Astrocyte of the spinal cord (primary cell): Measurements from ENCODE around the gene UBN2.
"Not testable (repeated sequence)": the region's sequence is repeated elsewhere in the genome, so short reads cannot be mapped to it uniquely, and the experiment has no call there.

ENCODE experiments used
- DNase-seq: peaks from one replicate; pipeline ENCODE4 v3.0.0; 2011; ENCODE audit warnings: low read depth, low spot score
- H3K4me3 ChIP-seq: 2 replicates; pipeline ENCODE4 v1.5.1; 2011; ENCODE audit warnings: low read depth, mild to moderate bottlenecking, low read length, moderate library complexity
- in situ Hi-C: cut with HindIII; loops from 2 replicates; pipeline ENCODE4 v1.10.0; 2017; ENCODE audit warnings: low sequenced_read_pairs
- TF ChIP-seq, protein P1 (sequence below): IDR thresholded peaks from 2 replicates; pipeline ENCODE4 v1.5.1; 2012; ENCODE audit warnings: low read depth, mild to moderate bottlenecking, low read length, inconsistent platforms

The UBN2 gene

DNA sequence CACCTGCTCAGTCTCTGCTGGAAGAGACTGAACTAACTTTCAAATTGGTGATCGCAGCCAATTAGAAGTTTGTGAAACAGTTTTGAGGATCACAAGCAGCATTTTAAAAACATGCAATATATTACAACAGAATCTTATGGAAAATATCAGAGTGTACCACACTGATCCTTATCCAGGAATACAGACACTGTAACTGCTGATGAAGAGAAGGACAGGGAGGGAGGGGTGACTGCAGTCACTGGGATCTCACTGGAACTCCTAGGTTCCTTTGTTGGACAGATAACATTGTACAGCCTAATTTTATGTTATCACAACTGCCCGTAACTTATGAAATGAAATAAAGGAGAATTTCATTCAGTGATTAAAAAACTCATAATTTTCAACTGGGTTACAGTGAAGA lies 6.8 kb upstream of the UBN2 start:
- TF ChIP-seq, protein P1, sequence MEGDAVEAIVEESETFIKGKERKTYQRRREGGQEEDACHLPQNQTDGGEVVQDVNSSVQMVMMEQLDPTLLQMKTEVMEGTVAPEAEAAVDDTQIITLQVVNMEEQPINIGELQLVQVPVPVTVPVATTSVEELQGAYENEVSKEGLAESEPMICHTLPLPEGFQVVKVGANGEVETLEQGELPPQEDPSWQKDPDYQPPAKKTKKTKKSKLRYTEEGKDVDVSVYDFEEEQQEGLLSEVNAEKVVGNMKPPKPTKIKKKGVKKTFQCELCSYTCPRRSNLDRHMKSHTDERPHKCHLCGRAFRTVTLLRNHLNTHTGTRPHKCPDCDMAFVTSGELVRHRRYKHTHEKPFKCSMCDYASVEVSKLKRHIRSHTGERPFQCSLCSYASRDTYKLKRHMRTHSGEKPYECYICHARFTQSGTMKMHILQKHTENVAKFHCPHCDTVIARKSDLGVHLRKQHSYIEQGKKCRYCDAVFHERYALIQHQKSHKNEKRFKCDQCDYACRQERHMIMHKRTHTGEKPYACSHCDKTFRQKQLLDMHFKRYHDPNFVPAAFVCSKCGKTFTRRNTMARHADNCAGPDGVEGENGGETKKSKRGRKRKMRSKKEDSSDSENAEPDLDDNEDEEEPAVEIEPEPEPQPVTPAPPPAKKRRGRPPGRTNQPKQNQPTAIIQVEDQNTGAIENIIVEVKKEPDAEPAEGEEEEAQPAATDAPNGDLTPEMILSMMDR = no peak
- H3K4me3 ChIP-seq = no peak overlapping the region
- DNase-seq = no peak
- in situ Hi-C loops = no loop called here

DNA sequence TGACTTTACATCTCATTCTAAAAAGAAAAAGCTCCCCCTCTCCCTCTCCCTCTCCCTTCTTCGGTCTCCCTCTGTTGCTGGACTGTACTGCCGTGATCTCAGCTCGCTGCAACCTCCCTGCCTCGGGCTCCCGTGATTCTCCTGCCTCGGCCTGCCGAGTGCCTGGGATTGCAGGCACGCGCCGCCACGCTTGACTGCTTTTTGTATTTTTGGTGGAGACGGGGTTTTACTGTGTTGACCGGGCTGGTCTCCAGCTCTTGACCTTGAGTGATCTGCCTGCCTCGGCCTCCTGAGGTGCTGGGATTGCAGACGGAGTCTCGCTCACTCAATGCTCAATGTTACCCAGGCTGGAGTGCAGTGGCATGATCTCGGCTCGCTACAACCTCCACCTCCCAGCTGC lies 6.2 kb upstream of the UBN2 start:
- DNase-seq, H3K4me3 ChIP-seq, in situ Hi-C loops: not testable (repeated sequence)

DNA sequence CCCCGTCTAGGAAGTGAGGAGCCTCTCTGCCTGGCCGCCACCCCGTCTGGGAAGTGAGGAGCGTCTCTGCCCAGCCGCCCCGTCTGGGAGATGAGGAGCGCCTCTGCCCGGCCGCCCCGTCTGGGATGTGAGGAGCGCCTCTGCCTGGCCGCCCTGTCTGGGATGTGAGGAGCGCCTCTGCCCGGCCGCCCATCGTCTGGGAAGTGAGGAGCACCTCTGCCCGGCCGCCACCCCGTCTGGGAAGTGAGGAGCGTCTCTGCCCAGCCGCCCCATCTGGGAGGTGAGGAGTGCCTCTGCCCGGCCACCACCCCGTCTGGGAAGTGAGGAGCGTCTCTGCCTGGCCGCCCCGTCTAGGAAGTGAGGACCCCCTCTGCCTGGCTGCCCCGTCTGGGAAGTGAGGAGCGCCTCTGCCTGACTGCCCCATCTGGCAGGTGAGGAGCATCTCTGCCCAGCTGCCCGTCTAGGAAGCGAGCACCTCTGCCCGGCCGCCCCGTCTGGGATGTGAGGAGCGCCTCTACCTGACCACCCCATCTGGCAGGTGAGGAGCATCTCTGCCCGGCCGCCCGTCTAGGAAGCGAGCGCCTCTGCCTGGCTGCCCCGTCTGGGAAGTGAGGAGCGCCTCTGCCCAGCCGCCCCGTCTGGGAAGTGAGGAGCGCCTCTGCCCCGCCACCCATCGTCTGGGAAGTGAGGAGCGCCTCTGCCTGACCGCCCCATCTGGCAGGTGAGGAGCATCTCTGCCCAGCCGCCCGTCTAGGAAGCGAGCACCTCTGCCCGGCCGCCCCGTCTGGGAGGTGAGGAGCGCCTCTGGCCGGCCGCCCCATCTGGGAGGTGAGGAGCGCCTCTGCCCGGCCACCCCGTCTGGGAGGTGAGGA lies 5.5 kb upstream of the UBN2 start:
- DNase-seq, in situ Hi-C loops, H3K4me3 ChIP-seq: not testable (repeated sequence)

DNA sequence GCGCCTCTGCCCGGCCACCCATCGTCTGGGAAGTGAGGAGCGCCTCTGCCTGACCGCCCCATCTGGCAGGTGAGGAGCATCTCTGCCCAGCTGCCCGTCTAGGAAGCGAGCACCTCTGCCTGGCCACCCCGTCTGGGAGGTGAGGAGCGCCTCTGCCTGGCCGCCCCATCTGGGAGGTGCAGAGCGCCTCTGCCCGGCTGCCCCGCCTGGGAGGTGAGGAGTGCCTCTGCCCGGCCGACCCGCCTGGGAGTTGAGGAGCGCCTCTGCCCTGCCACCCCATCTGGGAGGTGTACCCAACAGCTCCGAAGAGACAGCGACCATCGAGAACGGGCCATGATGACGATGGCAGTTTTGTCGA lies 4.9 kb upstream of the UBN2 start:
- DNase-seq, H3K4me3 ChIP-seq, in situ Hi-C loops: not testable (repeated sequence)

DNA sequence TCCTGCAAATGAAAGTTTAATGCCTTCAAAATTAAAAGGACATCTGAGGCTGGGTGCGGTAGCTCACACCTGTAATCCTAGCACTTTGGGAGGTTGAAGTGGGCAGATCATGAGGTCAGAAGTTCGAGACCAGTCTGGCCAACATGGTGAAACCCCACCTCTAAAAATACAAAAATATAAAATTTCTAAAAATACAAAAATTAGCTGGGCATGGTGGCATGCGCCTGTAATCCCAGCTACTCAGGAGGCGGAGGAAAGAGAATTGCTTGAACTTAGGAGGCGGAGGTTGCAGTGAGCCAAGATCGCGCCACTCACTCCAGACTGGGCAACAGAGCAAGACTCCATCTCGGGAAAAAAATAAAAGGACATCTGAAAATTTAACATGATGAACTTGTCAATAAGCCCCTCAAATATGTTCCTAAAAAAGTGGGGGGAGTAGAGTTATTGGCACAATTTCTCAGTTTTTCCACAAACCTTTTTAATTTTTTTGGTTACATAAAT lies 4.0 kb upstream of the UBN2 start:
- in situ Hi-C loops = not testable (repeated sequence)

DNA sequence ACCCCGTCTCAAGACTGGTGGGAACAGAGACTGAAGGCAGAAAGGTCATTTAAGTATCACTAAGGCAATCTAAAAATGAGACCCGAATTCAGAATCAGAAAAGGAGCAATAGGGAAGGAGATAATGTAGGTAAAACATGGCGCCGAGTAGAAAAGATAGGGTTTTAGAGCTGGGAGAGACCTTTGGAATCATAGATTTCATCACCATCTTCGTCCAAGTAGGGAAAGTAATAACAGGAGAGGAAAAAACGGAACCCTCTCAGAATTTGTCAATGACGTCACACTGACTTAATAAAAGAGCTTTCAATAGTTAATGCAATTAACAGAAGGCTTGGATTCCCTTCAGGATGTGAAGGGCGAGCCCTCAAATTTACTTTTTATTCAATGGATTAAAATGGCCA lies 1.0 kb upstream of the UBN2 start:
- no peak for DNase-seq
- no peak overlapping the region for H3K4me3 ChIP-seq
- TF ChIP-seq, protein P1 = no peak
- in situ Hi-C loops = no loop called here

More for the DNA sequence above, 4.0 kb upstream of the UBN2 start:
- H3K4me3 ChIP-seq, DNase-seq: not testable (repeated sequence)

DNA sequence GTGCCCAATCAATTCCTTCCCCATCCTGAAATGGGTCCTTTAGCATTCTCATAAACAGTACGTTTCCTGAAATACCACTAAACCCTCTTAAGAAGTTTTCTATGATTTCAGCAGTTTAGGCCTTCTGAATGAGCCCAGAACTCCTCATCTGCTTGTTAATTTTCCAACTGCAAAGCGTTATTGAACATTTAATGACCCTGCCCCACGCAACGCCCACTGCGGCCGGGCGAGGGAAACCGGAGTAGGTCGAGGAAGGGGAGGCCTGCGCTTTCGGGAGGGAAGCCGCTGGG lies 608 bp upstream of the UBN2 start:
- DNase-seq = no peak
- TF ChIP-seq, protein P1 = no peak
- H3K4me3 ChIP-seq = peak overlapping the region; percentile 75
- in situ Hi-C loops = no loop called here

DNA sequence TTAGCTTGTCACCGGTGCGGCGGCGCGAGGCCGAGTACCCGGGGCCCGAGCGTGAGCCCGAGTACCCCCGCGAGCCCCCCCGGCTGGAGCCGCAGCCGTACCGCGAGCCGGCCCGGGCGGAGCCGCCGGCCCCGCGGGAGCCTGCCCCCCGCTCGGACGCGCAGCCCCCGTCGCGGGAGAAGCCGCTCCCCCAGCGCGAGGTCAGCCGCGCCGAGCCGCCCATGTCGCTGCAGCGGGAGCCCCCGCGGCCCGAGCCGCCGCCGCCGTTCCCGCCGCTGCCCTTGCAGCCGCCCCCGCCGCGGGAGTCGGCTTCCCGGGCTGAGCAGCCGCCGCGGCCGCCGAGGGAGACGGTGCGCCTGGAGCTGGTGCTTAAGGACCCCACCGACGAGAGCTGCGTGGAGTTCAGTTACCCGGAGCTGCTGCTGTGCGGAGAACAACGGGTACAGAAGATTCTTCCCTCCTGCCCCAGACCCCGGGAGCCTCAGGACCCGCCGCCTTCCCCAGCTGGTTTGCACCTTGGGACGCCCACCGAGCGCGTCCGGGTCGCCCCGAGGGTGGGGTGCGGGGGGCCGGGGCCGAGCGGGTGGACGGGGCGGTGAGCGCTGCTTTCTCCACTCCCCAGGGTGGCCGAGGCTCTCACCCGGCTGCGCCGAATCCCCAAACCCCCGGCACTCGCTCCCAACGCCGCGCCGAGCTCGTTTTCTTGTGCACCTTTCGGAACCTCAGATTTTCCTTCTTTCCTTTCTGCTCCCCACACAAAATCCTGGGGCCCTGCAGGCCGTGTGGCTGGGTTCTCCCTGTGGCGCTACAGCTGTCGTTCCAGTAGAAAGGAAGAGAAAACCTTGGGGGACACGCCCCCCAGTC lies 708 bp downstream of the UBN2 start:
- no peak for DNase-seq
- TF ChIP-seq, protein P1 = no peak
- peak overlapping the region; percentile 75 for H3K4me3 ChIP-seq
- in situ Hi-C loops = no loop called here
